ENCODE measurements around the gene NPLOC4. TPM values are rescaled to one million over a fixed set of nuclear protein-coding genes. Genes with fewer than 3 reads are reported as not detected.

NPLOC4 gene
- total and polyA plus RNA-seq, 2 donors (not counting 1 experiment from before 2014, with no cell fraction given) = 70.2 to 101 TPM

GRCh38 chr17:81603846-81604610 is 32.9 kb downstream of the NPLOC4 start:
- Histone ChIP-seq H3K27me3 (replicated peaks in 1 of 4; ENCODE audit: control extremely low read depth in 1 of 4, control insufficient read depth in 3 of 4, insufficient read depth in 4 of 4, low read length in 3 of 4) (no peaks in the 10 kb centered on the region), H3K9ac (ENCODE audit: low read length) (no peak overlapping the region), H3K36me3 (replicated peaks in 1 of 2; ENCODE audit: control extremely low read depth in 1 of 2, control insufficient read depth in 1 of 2, extremely low read depth in 1 of 2, insufficient read depth in 2 of 2, low read length in 1 of 2) (peaks cover 5 to 68% of the 10 kb centered on the region in 2 experiments), H4K20me1 (ENCODE audit: control insufficient read depth, insufficient read depth, low read length, poor library complexity, severe bottlenecking) (no peaks in the 10 kb centered on the region), H3K79me2 (ENCODE audit: control insufficient read depth, insufficient read depth, low read length) (peaks cover 22% of the 10 kb centered on the region), H3K9me3 (ENCODE audit: control extremely low read depth in 1 of 3, control insufficient read depth in 2 of 3, insufficient read depth in 1 of 3, low read length in 2 of 3) (no peaks in the 10 kb centered on the region), H3K4me2 (replicated peaks; ENCODE audit: low read depth, low read length, poor library complexity, severe bottlenecking) (no peak overlapping the region), H3K27ac (ENCODE audit: low read length in 2 of 2) (no peak overlapping the region), H3K4me1 (ENCODE audit: control insufficient read depth in 2 of 2, insufficient read depth in 2 of 2, low read length in 2 of 2) (peaks cover 4 to 19% of the 10 kb centered on the region in 2 donors), H3K4me3 (ENCODE audit: control extremely low read depth in 1 of 5, extremely low read depth in 1 of 5, insufficient read depth in 1 of 5, low read depth in 2 of 5, low read length in 4 of 5) (no peak overlapping the region), H2AFZ (ENCODE audit: insufficient read depth, low read depth, low read length, poor library complexity, severe bottlenecking) (no peak overlapping the region)
- H3K27ac Mint-ChIP-seq = no peak overlapping the region
- 96% methylated on average over 8 of the region's 11 CpGs for WGBS (ENCODE audit: insufficient coverage)
- ATAC-seq (ENCODE audit: low read depth) (no peak), DNase-seq (no peak)
- no peaks in the 10 kb centered on the region for H3K9me3 Mint-ChIP-seq (ENCODE audit: insufficient read depth)
- TF ChIP-seq EZH2 (IDR thresholded peaks at IDR 0.05; ENCODE audit: borderline replicate concordance, insufficient read depth, low read depth, low read length, poor library complexity, severe bottlenecking) (no peak), CTCF (IDR thresholded peaks at IDR 0.05) (no peak)
- peaks cover 25% of the 10 kb centered on the region for H3K4me1 Mint-ChIP-seq
- ChIA-PET CTCF (no interaction called here), POLR2A (no interaction called here)
- H3K27me3 Mint-ChIP-seq = no peaks in the 10 kb centered on the region
- H3K4me3 Mint-ChIP-seq = no peak overlapping the region
- intact Hi-C loops (cut with micrococcal nuclease) = loop anchor here (10.0 kb wide), 1 partner anchor 119 kb away; no protein-coding TSS in a partner anchor
